IPS-18a (cell line): ENCODE measurements around the gene PDAP1.
"Not testable (repeated sequence)": the region's sequence is repeated elsewhere in the genome, so short reads cannot be mapped to it uniquely, and the experiment has no call there.

Experiments
- H3K27ac ChIP-seq: one replicate; pipeline ENCODE4 v1.5.1; 2013; ENCODE audit warnings: low read length
- H3K27me3 ChIP-seq: one replicate; pipeline ENCODE4 v1.6.1; 2013; ENCODE audit warnings: mild to moderate bottlenecking, low read length; ENCODE audit not compliant: control insufficient read depth, insufficient read depth
- H3K36me3 ChIP-seq: one replicate; pipeline ENCODE4 v1.6.1; 2013; ENCODE audit warnings: low read depth, low read length; ENCODE audit not compliant: control insufficient read depth
- H3K4me1 ChIP-seq: one replicate; pipeline ENCODE4 v1.6.1; 2013; ENCODE audit warnings: low read depth, low read length; ENCODE audit not compliant: control insufficient read depth
- H3K4me3 ChIP-seq: one replicate; pipeline ENCODE4 v1.5.1; 2013; ENCODE audit warnings: low read length
- H3K9ac ChIP-seq: one replicate; pipeline ENCODE4 v1.6.1; 2013; ENCODE audit warnings: mild to moderate bottlenecking, low read length, moderate library complexity
- H3K9me3 ChIP-seq: one replicate; pipeline ENCODE4 v1.6.1; 2013; ENCODE audit warnings: low read depth, low read length; ENCODE audit not compliant: control insufficient read depth

Gene PDAP1

GRCh38 chr7:99422186-99422585 is 13.8 kb upstream of the PDAP1 start:
- no peaks in the 10 kb centered on the region for H3K9me3 ChIP-seq
- H3K9ac ChIP-seq: no peak overlapping the region
- H3K27me3 ChIP-seq: no peaks in the 10 kb centered on the region
- H3K4me3 ChIP-seq: no peak overlapping the region
- peaks cover 75% of the 10 kb centered on the region for H3K36me3 ChIP-seq
- no peaks in the 10 kb centered on the region for H3K4me1 ChIP-seq
- no peak overlapping the region for H3K27ac ChIP-seq

GRCh38 chr7:99420986-99421385 is 12.6 kb upstream of the PDAP1 start:
- Histone ChIP-seq H3K4me1 (no peaks in the 10 kb centered on the region), H3K36me3 (peaks cover 87% of the 10 kb centered on the region), H3K4me3 (no peak overlapping the region), H3K27ac (no peak overlapping the region), H3K27me3 (no peaks in the 10 kb centered on the region), H3K9me3 (no peaks in the 10 kb centered on the region), H3K9ac (no peak overlapping the region)

DNA sequence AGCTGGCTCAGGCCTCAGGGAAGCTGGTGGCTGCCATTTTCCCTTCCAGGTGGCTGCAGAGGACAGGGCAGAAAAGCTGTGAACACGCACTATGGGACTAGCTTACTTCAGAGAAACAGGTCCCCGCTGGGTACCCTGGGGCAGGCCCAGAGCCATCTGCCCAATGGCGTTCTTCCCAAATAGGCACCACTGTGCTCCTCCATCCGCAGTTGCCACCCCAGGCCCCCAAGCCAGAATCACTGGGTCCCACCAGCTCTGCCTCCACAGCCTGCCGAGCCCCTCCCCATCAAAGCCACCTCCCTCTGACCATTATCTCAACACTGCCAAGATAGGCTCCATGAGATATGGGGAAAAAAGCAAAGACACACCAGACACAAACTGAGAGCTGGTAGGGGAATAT is 11.8 kb upstream of the PDAP1 start:
- H3K4me3 ChIP-seq: no peak overlapping the region
- H3K36me3 ChIP-seq: peaks cover 87% of the 10 kb centered on the region
- no peaks in the 10 kb centered on the region for H3K4me1 ChIP-seq
- H3K27ac ChIP-seq: no peak overlapping the region
- no peaks in the 10 kb centered on the region for H3K27me3 ChIP-seq
- no peaks in the 10 kb centered on the region for H3K9me3 ChIP-seq
- no peak overlapping the region for H3K9ac ChIP-seq

DNA sequence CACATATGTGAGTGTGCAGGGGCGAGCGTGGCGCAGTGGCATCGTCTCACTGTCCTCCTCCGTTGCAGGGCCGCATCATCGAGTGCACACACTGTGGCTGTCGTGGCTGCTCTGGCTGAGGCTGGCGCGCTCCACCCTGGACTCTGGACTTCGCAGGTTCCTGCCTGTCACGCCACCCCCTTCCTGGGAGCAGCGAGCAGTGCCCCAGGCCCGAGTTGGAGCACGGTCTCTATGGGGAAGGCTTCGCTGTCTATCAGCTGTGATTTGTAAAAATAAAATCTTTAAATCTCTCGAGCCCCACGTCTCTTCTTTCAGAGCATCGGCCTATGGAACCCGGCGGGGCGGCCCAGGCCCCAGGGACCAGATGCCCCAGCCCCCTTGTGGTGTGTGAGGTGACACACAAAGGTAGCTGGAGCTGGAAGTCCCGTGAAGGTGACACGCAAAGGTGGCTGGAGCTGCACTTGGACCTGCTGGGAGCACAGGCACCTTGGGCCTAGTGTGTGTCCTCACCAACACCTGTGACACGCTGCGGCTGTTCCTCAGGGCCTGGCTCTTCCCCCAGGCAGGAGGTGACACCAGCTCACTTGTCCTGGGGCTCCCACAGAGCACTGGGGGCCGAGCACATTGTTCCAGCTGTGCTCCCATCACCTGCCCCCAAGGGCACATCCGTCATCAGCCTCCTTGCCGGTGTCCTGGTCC is 11.1 kb upstream of the PDAP1 start:
- Histone ChIP-seq H3K27ac (no peak overlapping the region), H3K9me3 (no peaks in the 10 kb centered on the region), H3K36me3 (peaks cover 79% of the 10 kb centered on the region), H3K27me3 (no peaks in the 10 kb centered on the region), H3K9ac (no peak overlapping the region), H3K4me3 (no peak overlapping the region), H3K4me1 (no peaks in the 10 kb centered on the region)

DNA sequence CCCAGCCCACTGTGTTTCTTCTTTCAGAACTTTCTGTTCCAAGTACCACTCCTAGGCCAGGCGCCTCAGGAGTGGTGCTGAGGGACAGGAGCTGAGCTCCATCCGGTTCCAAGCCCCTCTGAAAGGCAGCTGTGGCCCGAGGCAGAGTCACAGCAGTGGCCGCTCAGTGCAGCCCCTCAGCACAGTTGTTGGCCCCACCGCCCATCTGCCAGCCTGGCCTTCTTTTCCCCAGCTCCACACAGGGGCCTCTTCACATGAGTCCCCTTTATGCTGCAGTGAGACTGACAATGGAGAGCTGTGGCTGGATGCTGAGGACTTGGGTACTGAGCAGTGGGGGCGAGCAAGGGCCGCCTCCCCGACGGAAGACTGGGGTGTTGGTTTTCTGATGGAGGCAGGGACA is 9.9 kb upstream of the PDAP1 start:
- H3K9me3 ChIP-seq: no peaks in the 10 kb centered on the region
- H3K4me3 ChIP-seq: no peak overlapping the region
- H3K27me3 ChIP-seq: no peaks in the 10 kb centered on the region
- no peaks in the 10 kb centered on the region for H3K4me1 ChIP-seq
- H3K9ac ChIP-seq: no peak overlapping the region
- no peak overlapping the region for H3K27ac ChIP-seq
- H3K36me3 ChIP-seq: peaks cover 77% of the 10 kb centered on the region

GRCh38 chr7:99415513-99416127 is 7.2 kb upstream of the PDAP1 start:
- H3K4me3 ChIP-seq, H3K27me3 ChIP-seq, H3K9ac ChIP-seq, H3K9me3 ChIP-seq, H3K4me1 ChIP-seq, H3K27ac ChIP-seq: not testable (repeated sequence)
- peaks cover 77% of the 10 kb centered on the region for H3K36me3 ChIP-seq

DNA sequence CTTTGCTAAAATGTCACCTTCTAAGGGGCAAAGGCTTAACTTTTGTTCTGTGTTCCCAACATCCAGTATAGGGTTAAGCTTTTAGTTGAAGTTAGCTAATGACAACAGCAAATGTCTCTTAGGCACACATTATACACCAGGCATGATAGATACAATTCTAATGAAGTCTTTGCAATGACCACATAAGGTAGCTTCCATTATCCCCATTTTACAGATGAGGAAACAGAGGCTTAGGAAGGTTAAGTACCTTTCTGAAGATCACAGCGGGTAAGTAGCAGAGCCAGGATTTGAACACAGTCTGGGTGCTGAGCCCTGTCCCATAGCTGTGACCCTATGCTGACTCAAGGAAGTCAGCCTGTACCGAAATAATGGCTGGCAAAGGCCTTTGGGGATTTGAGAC is 2.2 kb upstream of the PDAP1 start:
- H3K36me3 ChIP-seq: peaks cover 34% of the 10 kb centered on the region
- no peak overlapping the region for H3K9ac ChIP-seq
- peaks cover 11% of the 10 kb centered on the region for H3K4me1 ChIP-seq
- no peak overlapping the region for H3K4me3 ChIP-seq
- H3K27ac ChIP-seq: no peak overlapping the region
- no peaks in the 10 kb centered on the region for H3K27me3 ChIP-seq
- H3K9me3 ChIP-seq: no peaks in the 10 kb centered on the region

GRCh38 chr7:99409806-99410205 is 1.4 kb upstream of the PDAP1 start:
- Histone ChIP-seq H3K36me3 (peaks cover 34% of the 10 kb centered on the region), H3K27ac (no peak overlapping the region), H3K9ac (peak overlapping the region; percentile 94)

DNA sequence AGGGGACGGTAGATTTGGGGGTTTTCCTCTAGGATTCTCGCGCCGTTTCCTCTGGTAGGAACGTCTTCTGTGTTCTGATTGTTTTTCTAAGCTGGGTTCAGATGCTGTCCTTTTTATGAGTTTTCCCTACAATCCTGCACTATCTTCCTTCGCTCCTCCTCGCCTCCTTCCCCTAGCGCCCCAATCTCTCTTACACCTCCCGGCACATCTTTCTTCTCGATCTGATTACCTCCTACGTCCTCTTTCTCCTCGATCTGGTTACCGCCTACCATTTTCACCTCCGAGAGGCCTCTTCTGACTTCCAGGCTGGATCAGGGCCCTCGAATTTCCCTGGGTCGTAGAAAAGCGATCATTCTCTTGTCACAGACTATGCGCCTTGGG is 785 bp upstream of the PDAP1 start:
- no peaks in the 10 kb centered on the region for H3K27me3 ChIP-seq
- H3K36me3 ChIP-seq: peaks cover 33% of the 10 kb centered on the region
- H3K4me1 ChIP-seq: peaks cover 11% of the 10 kb centered on the region

More at GRCh38 chr7:99409806-99410205, 1.4 kb upstream of the PDAP1 start:
- Histone ChIP-seq H3K4me3 (peak overlapping the region; percentile 88), H3K27me3 (no peaks in the 10 kb centered on the region), H3K4me1 (peaks cover 11% of the 10 kb centered on the region), H3K9me3 (no peaks in the 10 kb centered on the region)

GRCh38 chr7:99407872-99408378 is 472 bp downstream of the PDAP1 start:
- Histone ChIP-seq H3K36me3 (peaks cover 35% of the 10 kb centered on the region), H3K4me1 (peaks cover 11% of the 10 kb centered on the region), H3K27me3 (no peaks in the 10 kb centered on the region), H3K27ac (peak overlapping the region; percentile 58), H3K4me3 (peak overlapping the region; percentile 88), H3K9ac (peak overlapping the region; percentile 94), H3K9me3 (no peaks in the 10 kb centered on the region)

More for the DNA sequence above, 785 bp upstream of the PDAP1 start:
- H3K27ac ChIP-seq: peak overlapping the region; percentile 90
- peak overlapping the region; percentile 94 for H3K9ac ChIP-seq
- peak overlapping the region; percentile 88 for H3K4me3 ChIP-seq
- H3K9me3 ChIP-seq: no peaks in the 10 kb centered on the region

DNA sequence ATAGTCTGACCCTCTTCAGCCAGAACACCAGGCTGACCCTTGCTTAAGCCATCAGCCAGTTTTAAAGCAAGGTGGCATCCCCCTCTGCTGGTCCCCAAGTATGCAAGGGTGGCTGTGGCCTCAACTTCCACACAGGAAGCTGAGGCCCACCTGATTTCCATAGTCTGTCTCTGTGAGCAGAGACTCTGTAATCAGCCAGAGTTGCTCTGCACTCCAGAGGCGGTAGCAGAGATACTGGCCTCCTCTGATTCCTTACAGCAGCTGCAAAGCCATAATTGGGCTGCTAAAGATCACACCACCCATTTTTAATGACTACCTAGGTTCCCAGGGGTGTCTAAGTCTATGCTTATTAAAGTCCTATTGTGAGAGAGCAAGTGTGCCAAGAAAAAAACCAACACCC is 1.8 kb downstream of the PDAP1 start:
- Histone ChIP-seq H3K9me3 (no peaks in the 10 kb centered on the region), H3K4me3 (peak overlapping the region; percentile 88), H3K27me3 (no peaks in the 10 kb centered on the region), H3K36me3 (peaks cover 32% of the 10 kb centered on the region), H3K4me1 (peaks cover 11% of the 10 kb centered on the region), H3K9ac (peak overlapping the region; percentile 94), H3K27ac (no peak overlapping the region)

- no peak overlapping the region for H3K4me3 ChIP-seq
- H3K27ac ChIP-seq: no peak overlapping the region
- H3K4me1 ChIP-seq: peaks cover 9% of the 10 kb centered on the region
- H3K9ac ChIP-seq: no peak overlapping the region
- H3K9me3 ChIP-seq: no peaks in the 10 kb centered on the region
- H3K27me3 ChIP-seq: no peaks in the 10 kb centered on the region
- peaks cover 37% of the 10 kb centered on the region for H3K36me3 ChIP-seq
Measured at GRCh38 chr7:99404977-99405320, 3.4 kb downstream of the PDAP1 start.
